GM23338 (cell line): ENCODE results near the gene PLEKHN1. TPM values are rescaled to one million over a fixed set of nuclear protein-coding genes. Genes with fewer than 3 reads are reported as not detected.
A peak's percentile ranks its signal among the peaks of the same experiment; 100 is the strongest.

Experiments
- ATAC-seq: fragments of 200-7000 bp; cut with Tn5 transposase; 3 replicates; pipeline ENCODE4 v1.9.1; 2020
- DNase-seq: peaks from one replicate; pipeline ENCODE4 v3.0.0-alpha.2; 2015; ENCODE audit warnings: low spot score
- H2AFZ ChIP-seq: fragments of 200-600 bp; sonication (generic); 2 replicates; pipeline ENCODE4 v1.8.0; 2016; ENCODE audit warnings: antibody characterized with exemption, mild to moderate bottlenecking, moderate library complexity
- H3F3A ChIP-seq: fragments of 200-600 bp; sonication (generic); replicated peaks from 2 replicates; pipeline ENCODE4 v1.8.0; 2017; ENCODE audit warnings: antibody characterized with exemption, mixed run types, low read depth
- H3K27ac ChIP-seq: fragments of 200-600 bp; sonication (generic); 2 replicates; pipeline ENCODE4 v1.6.1; 2016; ENCODE audit warnings: low read depth
- H3K27me3 ChIP-seq: fragments of 200-600 bp; sonication (generic); 2 replicates; pipeline ENCODE4 v1.8.0; 2016; ENCODE audit warnings: mild to moderate bottlenecking, mixed run types, moderate library complexity; ENCODE audit not compliant: insufficient read depth
- H3K36me3 ChIP-seq: fragments of 200-600 bp; sonication (generic); 2 replicates; pipeline ENCODE4 v1.8.0; 2016; ENCODE audit warnings: mild to moderate bottlenecking; ENCODE audit not compliant: insufficient read depth
- H3K4me1 ChIP-seq: fragments of 200-600 bp; sonication (generic); 2 replicates; pipeline ENCODE4 v1.8.0; 2016; ENCODE audit warnings: mild to moderate bottlenecking, moderate library complexity; ENCODE audit not compliant: insufficient read depth
- H3K4me2 ChIP-seq: fragments of 200-600 bp; sonication (generic); 2 replicates; pipeline ENCODE4 v1.7.1; 2017; ENCODE audit warnings: mixed run types
- H3K4me3 ChIP-seq: fragments of 200-600 bp; sonication (generic); 2 replicates; pipeline ENCODE4 v1.6.1; 2016; ENCODE audit warnings: mixed run types
- H3K79me2 ChIP-seq: fragments of 200-600 bp; sonication (generic); replicated peaks from 2 replicates; pipeline ENCODE4 v1.8.0; 2017; ENCODE audit warnings: mild to moderate bottlenecking; ENCODE audit not compliant: insufficient read depth
- H3K9me2 ChIP-seq: fragments of 200-600 bp; sonication (generic); 2 replicates; pipeline ENCODE4 v1.8.0; 2017; ENCODE audit not compliant: insufficient read depth
- H4K20me1 ChIP-seq: fragments of 200-600 bp; sonication (generic); replicated peaks from 2 replicates; pipeline ENCODE4 v1.8.0; 2017; ENCODE audit warnings: mild to moderate bottlenecking; ENCODE audit not compliant: insufficient read depth
- H3K27ac Mint-ChIP-seq: 2 replicates; pipeline ENCODE4 v1.8.0; 2020; ENCODE audit warnings: inconsistent platforms, mild to moderate bottlenecking, moderate library complexity, mixed read lengths
- H3K27me3 Mint-ChIP-seq: 3 replicates; pipeline ENCODE4 v1.8.0; 2022; ENCODE audit warnings: low read depth, mild to moderate bottlenecking, moderate library complexity, mixed read lengths, inconsistent platforms; ENCODE audit not compliant: insufficient read depth, poor library complexity
- H3K36me3 Mint-ChIP-seq: 3 replicates; pipeline ENCODE4 v1.8.0; 2021; ENCODE audit warnings: low read depth, mild to moderate bottlenecking, inconsistent platforms, moderate library complexity, mixed read lengths
- H3K4me1 Mint-ChIP-seq: 3 replicates; pipeline ENCODE4 v1.8.0; 2020; ENCODE audit warnings: mild to moderate bottlenecking, inconsistent platforms, mixed read lengths
- H3K4me3 Mint-ChIP-seq: 3 replicates; pipeline ENCODE4 v1.8.0; 2021; ENCODE audit warnings: moderate library complexity, mild to moderate bottlenecking, inconsistent platforms, mixed read lengths
- H3K9me3 Mint-ChIP-seq: 3 replicates; pipeline ENCODE4 v1.8.0; 2020; ENCODE audit warnings: moderate library complexity, mild to moderate bottlenecking, inconsistent platforms, mixed read lengths
- CREB1 ChIP-seq: fragments of 250-450 bp; sonication (Bioruptor Pico); IDR thresholded peaks from 2 replicates; pipeline ENCODE4 v1.5.0; 2020; ENCODE audit warnings: low read depth, mild to moderate bottlenecking, moderate library complexity
- EZH2 ChIP-seq: fragments of 200-600 bp; sonication (generic); IDR thresholded peaks from one replicate; pipeline ENCODE4 v1.8.0; 2017; ENCODE audit warnings: antibody characterized with exemption, mild to moderate bottlenecking, low read depth; ENCODE audit not compliant: unreplicated experiment
- EZH2phosphoT487 ChIP-seq: fragments of 200-600 bp; sonication (generic); IDR thresholded peaks from one replicate; pipeline ENCODE4 v1.8.1; 2018; ENCODE audit warnings: antibody characterized with exemption; ENCODE audit not compliant: unreplicated experiment
- REST ChIP-seq: IDR thresholded peaks from one replicate; pipeline ENCODE4 v1.6.1; 2018; ENCODE audit warnings: antibody characterized with exemption; ENCODE audit not compliant: unreplicated experiment
- STAT1 ChIP-seq: IDR thresholded peaks from one replicate; pipeline ENCODE4 v1.6.1; 2016; ENCODE audit warnings: antibody characterized with exemption; ENCODE audit not compliant: unreplicated experiment
- ZNF114 ChIP-seq: fragments of 250-450 bp; sonication (Bioruptor Pico); IDR thresholded peaks from 2 replicates; pipeline ENCODE4 v1.5.0; 2020; ENCODE audit warnings: mild to moderate bottlenecking, moderate library complexity
- ZNF331 ChIP-seq: fragments of 250-450 bp; sonication (Bioruptor Pico); IDR thresholded peaks from 2 replicates; pipeline ENCODE4 v1.5.0; 2020; ENCODE audit warnings: low read depth, mild to moderate bottlenecking, moderate library complexity
- long read RNA-seq: library from polyadenylated mRNA; unstranded; transcript quantifications from one replicate; pipeline ENCODE4 v2.0.0, GENCODE V29; 2020; ENCODE audit not compliant: unreplicated experiment
- polyA plus RNA-seq: library from polyadenylated mRNA; unstranded; fragments of >200 nt; fragmentation: Nextera tagmentation; extraction: Ambion mirVana; gene quantifications from 2 replicates; pipeline ENCODE4 v1.2.1, GENCODE V29; 2016
- total RNA-seq: library from RNA; depleted of rRNA; stranded (reverse); fragments of >200 nt; shearing (Covaris generic); gene quantifications from 2 replicates; pipeline ENCODE4 v1.2.3, GENCODE V29; 2014; rRNA removed
- TF ChIP-seq, protein P1 (sequence below): fragments of 250-450 bp; sonication (Bioruptor Pico); IDR thresholded peaks from 2 replicates; pipeline ENCODE4 v1.5.0; 2020; ENCODE audit warnings: mild to moderate bottlenecking, moderate library complexity

The PLEKHN1 gene
- 2.2 and 3.3 TPM in 2 replicates for total RNA-seq
- 0.94 and 1.4 TPM in 2 replicates for polyA plus RNA-seq
- long read RNA-seq, result 0 reads

DNA sequence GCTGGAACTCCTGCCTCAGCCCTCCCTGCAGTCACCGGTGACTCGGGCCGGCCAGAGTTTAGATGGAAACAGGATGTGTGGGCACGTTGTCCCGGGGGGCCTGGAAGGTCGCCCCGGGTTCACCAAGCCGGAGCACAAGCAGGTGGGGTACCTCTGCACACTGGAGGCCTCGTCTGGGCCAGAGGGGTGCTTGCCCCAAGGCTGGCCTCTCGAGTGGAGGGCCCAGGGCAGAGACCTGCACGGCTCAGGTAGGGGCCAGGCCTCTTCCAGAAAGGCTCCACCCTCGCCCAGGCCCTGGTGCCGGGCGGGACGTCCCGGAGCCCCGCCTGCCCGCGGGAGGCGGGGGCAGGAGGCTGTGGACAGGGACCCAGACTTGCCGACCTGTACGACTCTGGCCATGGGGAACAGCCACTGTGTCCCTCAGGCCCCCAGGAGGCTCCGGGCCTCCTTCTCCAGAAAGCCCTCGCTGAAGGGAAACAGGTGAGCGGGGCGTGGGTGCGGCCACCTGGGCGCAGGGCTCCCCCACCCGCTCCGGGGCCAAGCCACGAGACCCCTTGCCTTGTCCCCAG lies at the start of gene PLEKHN1:
TSS of gene PLEKHN1 (plus strand) at position 348 of the 569 bp plus-strand sequence. CDS start at position 398, 50 bp downstream.
- Histone ChIP-seq H4K20me1 (0 out of 2 replicates have a peak, but pooled peaks cover 2% of the 10 kb centered on the region), H3K4me3 (peak within 1 kb of the TSS; percentile 68), H3K27me3 (peaks cover 40% of the 10 kb centered on the region), H3K4me1 (no peaks in the 10 kb centered on the region; the same call in 1 of the 2 replicates), H3F3A (peaks cover 7% of the 10 kb centered on the region), H3K9me2 (no peaks in the 10 kb centered on the region), H3K79me2 (no peaks in the 10 kb centered on the region), H3K4me2 (peak within 1 kb of the TSS; percentile 92), H3K27ac (no peak within 1 kb of the TSS), H3K36me3 (no peaks in the 10 kb centered on the region), H2AFZ (peak within 1 kb of the TSS; percentile 63; the same call in 1 of the 2 replicates)
- H3K4me1 Mint-ChIP-seq, result no peaks in the 10 kb centered on the region; the same call in 2 of the 3 replicates
- DNase-seq (peak; percentile 72), ATAC-seq (peak; percentile 74)
- no peak for TF ChIP-seq STAT1
- peak; percentile 31 for TF ChIP-seq EZH2
- no peak for TF ChIP-seq REST
- TF ChIP-seq ZNF114, result no peak
- no peak for TF ChIP-seq EZH2phosphoT487
- TF ChIP-seq, protein P1, sequence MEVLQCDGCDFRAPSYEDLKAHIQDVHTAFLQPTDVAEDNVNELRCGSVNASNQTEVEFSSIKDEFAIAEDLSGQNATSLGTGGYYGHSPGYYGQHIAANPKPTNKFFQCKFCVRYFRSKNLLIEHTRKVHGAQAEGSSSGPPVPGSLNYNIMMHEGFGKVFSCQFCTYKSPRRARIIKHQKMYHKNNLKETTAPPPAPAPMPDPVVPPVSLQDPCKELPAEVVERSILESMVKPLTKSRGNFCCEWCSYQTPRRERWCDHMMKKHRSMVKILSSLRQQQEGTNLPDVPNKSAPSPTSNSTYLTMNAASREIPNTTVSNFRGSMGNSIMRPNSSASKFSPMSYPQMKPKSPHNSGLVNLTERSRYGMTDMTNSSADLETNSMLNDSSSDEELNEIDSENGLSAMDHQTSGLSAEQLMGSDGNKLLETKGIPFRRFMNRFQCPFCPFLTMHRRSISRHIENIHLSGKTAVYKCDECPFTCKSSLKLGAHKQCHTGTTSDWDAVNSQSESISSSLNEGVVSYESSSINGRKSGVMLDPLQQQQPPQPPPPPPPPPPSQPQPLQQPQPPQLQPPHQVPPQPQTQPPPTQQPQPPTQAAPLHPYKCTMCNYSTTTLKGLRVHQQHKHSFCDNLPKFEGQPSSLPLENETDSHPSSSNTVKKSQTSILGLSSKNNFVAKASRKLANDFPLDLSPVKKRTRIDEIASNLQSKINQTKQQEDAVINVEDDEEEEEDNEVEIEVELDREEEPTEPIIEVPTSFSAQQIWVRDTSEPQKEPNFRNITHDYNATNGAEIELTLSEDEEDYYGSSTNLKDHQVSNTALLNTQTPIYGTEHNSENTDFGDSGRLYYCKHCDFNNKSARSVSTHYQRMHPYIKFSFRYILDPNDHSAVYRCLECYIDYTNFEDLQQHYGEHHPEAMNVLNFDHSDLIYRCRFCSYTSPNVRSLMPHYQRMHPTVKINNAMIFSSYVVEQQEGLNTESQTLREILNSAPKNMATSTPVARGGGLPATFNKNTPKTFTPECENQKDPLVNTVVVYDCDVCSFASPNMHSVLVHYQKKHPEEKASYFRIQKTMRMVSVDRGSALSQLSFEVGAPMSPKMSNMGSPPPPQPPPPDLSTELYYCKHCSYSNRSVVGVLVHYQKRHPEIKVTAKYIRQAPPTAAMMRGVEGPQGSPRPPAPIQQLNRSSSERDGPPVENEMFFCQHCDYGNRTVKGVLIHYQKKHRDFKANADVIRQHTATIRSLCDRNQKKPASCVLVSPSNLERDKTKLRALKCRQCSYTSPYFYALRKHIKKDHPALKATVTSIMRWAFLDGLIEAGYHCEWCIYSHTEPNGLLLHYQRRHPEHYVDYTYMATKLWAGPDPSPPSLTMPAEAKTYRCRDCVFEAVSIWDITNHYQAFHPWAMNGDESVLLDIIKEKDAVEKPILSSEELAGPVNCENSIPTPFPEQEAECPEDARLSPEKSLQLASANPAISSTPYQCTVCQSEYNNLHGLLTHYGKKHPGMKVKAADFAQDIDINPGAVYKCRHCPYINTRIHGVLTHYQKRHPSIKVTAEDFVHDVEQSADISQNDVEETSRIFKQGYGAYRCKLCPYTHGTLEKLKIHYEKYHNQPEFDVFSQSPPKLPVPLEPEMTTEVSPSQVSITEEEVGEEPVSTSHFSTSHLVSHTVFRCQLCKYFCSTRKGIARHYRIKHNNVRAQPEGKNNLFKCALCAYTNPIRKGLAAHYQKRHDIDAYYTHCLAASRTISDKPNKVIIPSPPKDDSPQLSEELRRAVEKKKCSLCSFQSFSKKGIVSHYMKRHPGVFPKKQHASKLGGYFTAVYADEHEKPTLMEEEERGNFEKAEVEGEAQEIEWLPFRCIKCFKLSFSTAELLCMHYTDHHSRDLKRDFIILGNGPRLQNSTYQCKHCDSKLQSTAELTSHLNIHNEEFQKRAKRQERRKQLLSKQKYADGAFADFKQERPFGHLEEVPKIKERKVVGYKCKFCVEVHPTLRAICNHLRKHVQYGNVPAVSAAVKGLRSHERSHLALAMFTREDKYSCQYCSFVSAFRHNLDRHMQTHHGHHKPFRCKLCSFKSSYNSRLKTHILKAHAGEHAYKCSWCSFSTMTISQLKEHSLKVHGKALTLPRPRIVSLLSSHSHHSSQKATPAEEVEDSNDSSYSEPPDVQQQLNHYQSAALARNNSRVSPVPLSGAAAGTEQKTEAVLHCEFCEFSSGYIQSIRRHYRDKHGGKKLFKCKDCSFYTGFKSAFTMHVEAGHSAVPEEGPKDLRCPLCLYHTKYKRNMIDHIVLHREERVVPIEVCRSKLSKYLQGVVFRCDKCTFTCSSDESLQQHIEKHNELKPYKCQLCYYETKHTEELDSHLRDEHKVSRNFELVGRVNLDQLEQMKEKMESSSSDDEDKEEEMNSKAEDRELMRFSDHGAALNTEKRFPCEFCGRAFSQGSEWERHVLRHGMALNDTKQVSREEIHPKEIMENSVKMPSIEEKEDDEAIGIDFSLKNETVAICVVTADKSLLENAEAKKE, result no peak
- TF ChIP-seq CREB1 (CRISPR knock-in tag), result no peak
- no peak for TF ChIP-seq ZNF331 (CRISPR knock-in tag)
- no peaks in the 10 kb centered on the region for H3K9me3 Mint-ChIP-seq
- no peak within 1 kb of the TSS for H3K27ac Mint-ChIP-seq
- H3K27me3 Mint-ChIP-seq, result peaks cover 43% of the 10 kb centered on the region
- H3K36me3 Mint-ChIP-seq, result peaks cover 2% of the 10 kb centered on the region; the same call in 1 of the 3 replicates
- H3K4me3 Mint-ChIP-seq, result peak within 1 kb of the TSS; percentile 64; the same call in 2 of the 3 replicates
